ENCODE results near the gene SELENOO.
"Not testable (repeated sequence)": the region's sequence is repeated elsewhere in the genome, so short reads cannot be mapped to it uniquely, and the experiment has no call there.

The SELENOO gene

GRCh38 chr22:50199829-50200460, 866 bp upstream of the SELENOO start:
- DNase-seq (ENCODE audit: low read depth), result no peak

GRCh38 chr22:50201191-50202129, 649 bp downstream of the SELENOO start:
- no peak for DNase-seq (ENCODE audit: low read depth)

GRCh38 chr22:50202130-50202666, 1.4 kb downstream of the SELENOO start:
- DNase-seq (ENCODE audit: low read depth), result no peak

- no peak for DNase-seq (ENCODE audit: low read depth)
These were observed 2.5 kb downstream of the SELENOO start for GRCh38 chr22:50203288-50203687.

GRCh38 chr22:50204571-50204970, 3.8 kb downstream of the SELENOO start:
- DNase-seq (ENCODE audit: low read depth), result no peak

GRCh38 chr22:50204998-50205397, 4.2 kb downstream of the SELENOO start:
- not testable (repeated sequence) for DNase-seq (ENCODE audit: low read depth)

- DNase-seq (ENCODE audit: low read depth), result no peak
These were observed 5.2 kb downstream of the SELENOO start for GRCh38 chr22:50205781-50206569.

GRCh38 chr22:50206599-50206998, 5.8 kb downstream of the SELENOO start:
- DNase-seq (ENCODE audit: low read depth), result no peak

- DNase-seq (ENCODE audit: low read depth), result no peak
These were observed 6.8 kb downstream of the SELENOO start for GRCh38 chr22:50207383-50208140.

- no peak for DNase-seq (ENCODE audit: low read depth)
These were observed 7.7 kb downstream of the SELENOO start for GRCh38 chr22:50208430-50208938.

- DNase-seq (ENCODE audit: low read depth), result no peak
These were observed 8.4 kb downstream of the SELENOO start for GRCh38 chr22:50208939-50209892.

- DNase-seq (ENCODE audit: low read depth), result peak; percentile 49
These were observed 9.1 kb downstream of the SELENOO start for GRCh38 chr22:50209893-50210292.

GRCh38 chr22:50210378-50211139, 9.7 kb downstream of the SELENOO start:
- no peak for DNase-seq (ENCODE audit: low read depth)

- DNase-seq (ENCODE audit: low read depth), result no peak
These were observed 10.3 kb downstream of the SELENOO start for GRCh38 chr22:50211147-50211546.

GRCh38 chr22:50213263-50213662, 12.5 kb downstream of the SELENOO start:
- DNase-seq (ENCODE audit: low read depth), result no peak

- DNase-seq (ENCODE audit: low read depth), result no peak
These were observed 14.7 kb downstream of the SELENOO start for GRCh38 chr22:50215297-50216054.

- DNase-seq (ENCODE audit: low read depth), result no peak
These were observed 15.4 kb downstream of the SELENOO start for GRCh38 chr22:50216055-50216683.
